ENCODE results near the gene MOCS1. TPM values are rescaled to one million over a fixed set of nuclear protein-coding genes. Genes with fewer than 3 reads are reported as not detected.

The MOCS1 gene
- total and polyA plus RNA-seq, 9 of the 15 experiments (the other 6 are each of a cell fraction or from before 2014, with no cell fraction given), result 0.69 to 12.7 (median 8.7) TPM

GRCh38 chr6:39936857-39937256, 2.6 kb upstream of the MOCS1 start (continued):
- TF ChIP-seq TRIM25 (IDR thresholded peaks at IDR 0.05; ENCODE audit: borderline replicate concordance), result no peak
- no peak for TF ChIP-seq USF2 (CRISPR knock-in tag; IDR thresholded peaks at IDR 0.05)
- peak; percentile 81 for TF ChIP-seq ATF3 (IDR thresholded peaks at IDR 0.05)
- TF ChIP-seq ATF3 (CRISPR knock-in tag; conservative IDR thresholded peaks at IDR 0.05), result no peak
- no peak for TF ChIP-seq E2F6 (IDR thresholded peaks at IDR 0.05; ENCODE audit: borderline replicate concordance in 1 of 2, extremely low read depth in 1 of 2, insufficient read depth in 1 of 2, insufficient read length in 1 of 2, low read depth in 1 of 2, low read length in 1 of 2, poor library complexity in 1 of 2, severe bottlenecking in 1 of 2)
- no peak for TF ChIP-seq MYC (IDR thresholded peaks at IDR 0.05; ENCODE audit: low read depth, low read length)
- TF ChIP-seq MYC (CRISPR knock-in tag; IDR thresholded peaks at IDR 0.05; ENCODE audit: borderline replicate concordance, low read depth), result no peak
- TF ChIP-seq SMAD4 (CRISPR knock-in tag; conservative IDR thresholded peaks at IDR 0.05), result 0 out of 2 replicates have a peak, but pooled peaks have one; percentile 9
- TF ChIP-seq ZNF589 (CRISPR knock-in tag; IDR thresholded peaks at IDR 0.05; ENCODE audit: low read depth), result peak; percentile 40; the same call in 1 of the 2 replicates
- no peak; the same call in 1 of the 2 replicates for TF ChIP-seq JUND (IDR thresholded peaks at IDR 0.05; ENCODE audit: borderline replicate concordance, low read depth, low read length)
- TF ChIP-seq JUND (tag; IDR thresholded peaks at IDR 0.05; ENCODE audit: borderline replicate concordance, low read depth, low read length), result 0 out of 3 replicates have a peak, but pooled peaks have one; percentile 14
- TF ChIP-seq ATF4 (CRISPR knock-in tag; IDR thresholded peaks at IDR 0.05), result peak; percentile 66
- no peak for TF ChIP-seq HEY1 (CRISPR knock-in tag; IDR thresholded peaks at IDR 0.05; ENCODE audit: borderline replicate concordance)
- TF ChIP-seq MNT (conservative IDR thresholded peaks at IDR 0.05), result no peak
- no peak for TF ChIP-seq CEBPZ (IDR thresholded peaks at IDR 0.05; ENCODE audit: borderline replicate concordance, low read depth, low read length)
